Liver (tissue), 9 donors: Measurements from ENCODE around the gene FLOT1. TPM values are rescaled to one million over a fixed set of nuclear protein-coding genes. Genes with fewer than 3 reads are reported as not detected.

Experiments used
- DNase-seq: peaks from one replicate; pipeline ENCODE4 v3.0.0-alpha.2; 2017; ENCODE audit warnings: low spot score
- H3K27ac ChIP-seq, 2 donors: one replicate each; pipeline ENCODE4 v1.7.0; 2013; ENCODE audit warnings: inconsistent platforms in 2 of 2, low read length in 2 of 2, control low read depth in 1 of 2, low read depth in 1 of 2, mild to moderate bottlenecking in 1 of 2
- H3K27me3 ChIP-seq, 4 donors: one replicate each; pipeline versions ENCODE4 v1.6.1 to v1.7.0; 2013; ENCODE audit warnings: low read length in 3 of 4, inconsistent platforms in 1 of 4, mild to moderate bottlenecking in 1 of 4, moderate library complexity in 1 of 4; ENCODE audit not compliant: control insufficient read depth in 4 of 4, insufficient read depth in 4 of 4
- H3K36me3 ChIP-seq, 4 donors: one replicate each; pipeline versions ENCODE4 v1.6.1 to v1.7.0; 2013; ENCODE audit warnings: low read length in 3 of 4, mild to moderate bottlenecking in 3 of 4, low read depth in 1 of 4, moderate library complexity in 1 of 4; ENCODE audit not compliant: control insufficient read depth in 4 of 4, insufficient read depth in 3 of 4
- H3K4me1 ChIP-seq, 4 donors: one replicate each; pipeline versions ENCODE4 v1.6.1 to v1.7.0; 2013; ENCODE audit warnings: low read length in 3 of 4, mild to moderate bottlenecking in 3 of 4, moderate library complexity in 1 of 4; ENCODE audit not compliant: control insufficient read depth in 4 of 4, insufficient read depth in 4 of 4
- H3K4me3 ChIP-seq, 3 donors: one replicate each; pipeline versions ENCODE4 v1.6.1 to v1.7.0; 2013; ENCODE audit warnings: low read length in 3 of 3, control low read depth in 1 of 3, low read depth in 1 of 3, mild to moderate bottlenecking in 1 of 3
- H3K9ac ChIP-seq, 2 donors: one replicate each; pipeline ENCODE4 v1.7.0; 2013; ENCODE audit warnings: low read length in 2 of 2, mild to moderate bottlenecking in 2 of 2, moderate library complexity in 2 of 2, control low read depth in 1 of 2, low read depth in 1 of 2
- H3K9me3 ChIP-seq, 4 donors: one replicate each; pipeline versions ENCODE4 v1.6.1 to v1.7.0; 2013; ENCODE audit warnings: low read length in 3 of 4; ENCODE audit not compliant: control insufficient read depth in 4 of 4
- ATF3 ChIP-seq: IDR thresholded peaks from 2 replicates; pipeline ENCODE4 v1.6.1; 2016; ENCODE audit warnings: antibody characterized with exemption
- CTCF ChIP-seq: fragments of 150-350 bp; IDR thresholded peaks from 2 replicates; pipeline ENCODE4 v1.5.1; 2017; ENCODE audit warnings: improper control_type of control experiment, low read depth, low read length; ENCODE audit not compliant: missing input control
- EGR1 ChIP-seq, 2 donors: IDR thresholded peaks; 2 replicates each; pipeline ENCODE4 v1.6.1; 2016 to 2018; ENCODE audit warnings: antibody characterized with exemption in 2 of 2, low read depth in 2 of 2
- FOXA1 ChIP-seq: IDR thresholded peaks from 2 replicates; pipeline ENCODE4 v1.6.1; 2016; ENCODE audit warnings: antibody characterized with exemption
- FOXA2 ChIP-seq: IDR thresholded peaks from 2 replicates; pipeline ENCODE4 v1.6.1; 2016; ENCODE audit warnings: antibody characterized with exemption
- GABPA ChIP-seq, 2 donors: IDR thresholded peaks in 1 of 2; conservative IDR thresholded peaks in 1 of 2; 2 replicates each; pipeline ENCODE4 v1.6.1; 2016; ENCODE audit warnings: antibody characterized with exemption in 2 of 2, mild to moderate bottlenecking in 1 of 2, moderate library complexity in 1 of 2
- HNF4G ChIP-seq: IDR thresholded peaks from 2 replicates; pipeline ENCODE4 v1.6.1; 2016; ENCODE audit warnings: antibody characterized with exemption
- JUND ChIP-seq, 2 donors: IDR thresholded peaks; 2 replicates each; pipeline ENCODE4 v1.6.1; 2016; ENCODE audit warnings: antibody characterized with exemption in 2 of 2
- MAX ChIP-seq: IDR thresholded peaks from 2 replicates; pipeline ENCODE4 v1.6.1; 2016; ENCODE audit warnings: antibody characterized with exemption
- RXRA ChIP-seq, 2 donors: IDR thresholded peaks; 2 replicates each; pipeline ENCODE4 v1.6.1; 2017 to 2018; ENCODE audit warnings: antibody characterized with exemption in 2 of 2, mild to moderate bottlenecking in 1 of 2
- SP1 ChIP-seq: IDR thresholded peaks from 2 replicates; pipeline ENCODE4 v1.6.1; 2018; ENCODE audit warnings: antibody characterized with exemption, mild to moderate bottlenecking
- TAF1 ChIP-seq: conservative IDR thresholded peaks from 2 replicates; pipeline ENCODE4 v1.6.1; 2016; ENCODE audit warnings: antibody characterized with exemption, mild to moderate bottlenecking
- YY1 ChIP-seq: IDR thresholded peaks from 2 replicates; pipeline ENCODE4 v1.6.1; 2016; ENCODE audit warnings: antibody characterized with exemption, mild to moderate bottlenecking
- ZBTB33 ChIP-seq: IDR thresholded peaks from 2 replicates; pipeline ENCODE4 v1.6.1; 2016; ENCODE audit warnings: antibody characterized with exemption
- WGBS: extraction: QIAGEN DNeasy Blood & Tissue Kit; methylation state at CpG from one replicate; pipeline ENCODE4 v1.1.7; 2013; 5-methylcytosine and 5-hydroxymethylcytosine counted together
- polyA plus RNA-seq, 2 donors: library from polyadenylated mRNA; stranded (reverse) in 1 of 2; unstranded in 1 of 2; fragments of 200-250 nt in 1 of 2; fragments of >200 nt in 1 of 2; fragmentation: Nextera tagmentation in 1 of 2; extraction: Ambion mirVana in 1 of 2; gene quantifications; one replicate each; pipeline versions ENCODE4 v1.2.1 to v1.2.3, GENCODE V29; 2013 to 2015
- total RNA-seq, 2 donors: library from RNA; depleted of rRNA; stranded (reverse); fragments of >200 nt; gene quantifications; one replicate each; pipeline ENCODE4 v1.2.3, GENCODE V29; 2014
- donor health status: healthy.
- donor health status: healthy.
- donor health status: healthy.
- donor health status: healthy.
- donor health status: healthy.

Gene FLOT1
- total and polyA plus RNA-seq, 4 donors, result 38.6 to 99.8 (median 59.5) TPM

GRCh38 chr6:30769088-30769852 lies 26.8 kb upstream of the FLOT1 start:
- no peak for DNase-seq
- peak in 1 of 2 donors; percentile 11 for TF ChIP-seq JUND (IDR thresholded peaks at IDR 0.05)
- TF ChIP-seq SP1, result no peak
- no peak for TF ChIP-seq EGR1 (IDR thresholded peaks at IDR 0.05; ENCODE audit: low read depth in 2 of 2)
- no peak for TF ChIP-seq TAF1
- Histone ChIP-seq H3K4me1 (peaks cover 0 to 15% (median 11%) of the 10 kb centered on the region in 4 donors), H3K4me3 (no peak overlapping the region), H3K27me3 (no peaks in the 10 kb centered on the region), H3K27ac (peak overlapping the region in 1 of 2 donors; percentile 31), H3K36me3 (no peaks in the 10 kb centered on the region), H3K9ac (no peak overlapping the region), H3K9me3 (no peaks in the 10 kb centered on the region)
- WGBS, result 64% methylated on average over 16 of the region's 16 CpGs

GRCh38 chr6:30768634-30769087 lies 26.2 kb upstream of the FLOT1 start:
- no peaks in the 10 kb centered on the region for H3K9me3 ChIP-seq
- H3K27ac ChIP-seq, result no peak overlapping the region

GRCh38 chr6:30767944-30768301 lies 25.4 kb upstream of the FLOT1 start:
- Histone ChIP-seq H3K27ac (no peak overlapping the region), H3K4me1 (peaks cover 2 to 28% (median 18%) of the 10 kb centered on the region in 4 donors), H3K9ac (no peak overlapping the region), H3K36me3 (no peaks in the 10 kb centered on the region), H3K4me3 (no peak overlapping the region), H3K9me3 (no peaks in the 10 kb centered on the region), H3K27me3 (no peaks in the 10 kb centered on the region)
- DNase-seq, result no peak
- 98% methylated on average over 1 of the region's 1 CpG for WGBS
- TF ChIP-seq ZBTB33 (no peak), FOXA1 (no peak), HNF4G (no peak), SP1 (no peak), ATF3 (no peak), MAX (no peak), JUND (IDR thresholded peaks at IDR 0.05) (no peak), CTCF (no peak), TAF1 (no peak), GABPA (IDR thresholded peaks at IDR 0.05 in 1 of 2, conservative IDR thresholded peaks at IDR 0.05 in 1 of 2) (no peak), RXRA (IDR thresholded peaks at IDR 0.05) (no peak), YY1 (no peak)

More at GRCh38 chr6:30768634-30769087, 26.2 kb upstream of the FLOT1 start:
- WGBS, result over 99% methylated on average over 4 of the region's 4 CpGs
- H3K9ac ChIP-seq, result no peak overlapping the region
- H3K36me3 ChIP-seq, result no peaks in the 10 kb centered on the region
- H3K4me3 ChIP-seq, result no peak overlapping the region
- TF ChIP-seq CTCF (no peak), FOXA2 (no peak)
- no peaks in the 10 kb centered on the region for H3K27me3 ChIP-seq
- peaks cover 2 to 21% (median 15%) of the 10 kb centered on the region in 4 donors for H3K4me1 ChIP-seq
- no peak for DNase-seq
